DOHH2 (cell line): ENCODE measurements around the gene KAT2A.

ENCODE experiments used
- CTCF ChIP-seq: fragments of 200-600 bp; sonication (generic); IDR thresholded peaks from one replicate; pipeline ENCODE4 v1.5.1; 2014; ENCODE audit warnings: antibody characterized with exemption, mild to moderate bottlenecking, low read depth, low read length; ENCODE audit not compliant: poor library complexity, severe bottlenecking
- EZH2phosphoT487 ChIP-seq: fragments of 200-600 bp; sonication (generic); IDR thresholded peaks from 2 replicates; pipeline ENCODE4 v1.6.1; 2017; ENCODE audit warnings: borderline replicate concordance, mild to moderate bottlenecking, antibody characterized with exemption, low read length, moderate library complexity, mixed read lengths

DNA sequence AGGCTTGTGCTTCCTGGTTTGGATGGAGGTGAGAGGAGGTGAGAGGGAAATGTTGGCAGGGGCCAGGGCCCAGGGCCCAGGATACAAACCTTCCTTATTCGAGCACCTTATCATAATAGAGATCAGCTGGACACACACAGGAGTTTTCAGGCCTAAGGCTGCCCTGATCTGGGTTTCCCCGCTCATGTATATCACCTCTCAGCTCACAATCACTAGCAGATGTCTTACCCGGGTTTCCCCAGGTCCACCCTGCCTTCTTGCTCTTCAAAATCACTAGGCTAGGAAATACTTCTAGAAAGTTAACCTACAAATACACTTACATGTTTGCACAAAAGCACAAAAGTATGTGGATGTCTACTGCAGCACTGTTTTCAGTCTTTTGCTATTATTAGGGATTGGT, 5.7 kb upstream of the KAT2A start:
- TF ChIP-seq CTCF (no peak), EZH2phosphoT487 (no peak)
